LNCAP (cell line): ENCODE measurements around the gene ATP9B.
A peak's percentile ranks its signal among the peaks of the same experiment; 100 is the strongest.

Source experiments
- CTCF ChIP-seq: fragments of 450-650 bp; IDR thresholded peaks from 2 replicates; pipeline ENCODE4 v1.5.1; 2017; ENCODE audit warnings: mild to moderate bottlenecking

ATP9B gene

DNA sequence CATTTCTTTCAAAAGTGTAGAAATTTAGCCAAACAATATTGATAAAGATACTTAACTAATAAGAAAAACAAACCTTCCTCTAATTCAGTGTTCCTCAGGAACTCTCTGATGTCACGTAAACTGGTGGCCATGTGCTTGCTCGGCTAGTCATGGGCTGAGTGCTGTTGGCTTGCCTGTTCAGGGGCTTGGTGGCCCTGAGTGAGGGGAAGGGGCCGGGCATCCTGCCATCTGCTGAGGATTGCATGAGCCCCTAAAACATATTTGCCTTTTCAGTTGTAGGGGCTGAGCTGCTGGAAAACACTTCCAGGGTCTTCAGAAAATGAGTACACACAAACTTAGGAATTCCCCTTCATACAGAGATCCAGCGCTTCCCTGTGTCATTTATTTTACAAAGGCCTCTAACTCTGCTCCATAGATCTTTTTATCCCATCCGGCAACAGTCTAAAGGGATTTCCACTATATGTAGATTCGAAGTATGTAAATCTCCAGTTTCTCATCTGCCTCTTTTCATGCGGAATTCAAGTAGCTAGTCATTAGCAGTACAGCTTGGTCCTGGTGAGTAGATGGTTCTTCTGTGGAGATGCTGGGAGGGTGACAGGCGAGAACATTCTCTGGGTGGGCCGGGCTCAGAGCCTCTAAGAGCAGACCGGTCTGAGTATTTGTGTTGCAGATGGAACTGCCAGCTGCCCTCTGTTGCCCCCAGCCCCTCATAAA is 306.4 kb downstream of the ATP9B start:
- TF ChIP-seq CTCF = no peak

- TF ChIP-seq CTCF = no peak
These were observed 308.1 kb downstream of the ATP9B start for GRCh38 chr18:79377187-79377891.

- peak; percentile 95 for TF ChIP-seq CTCF
These were observed 309.5 kb downstream of the ATP9B start for GRCh38 chr18:79378536-79379250.

GRCh38 chr18:79379251-79379905 is 310.2 kb downstream of the ATP9B start:
- peak; percentile 16; the same call in 1 of the 2 replicates for TF ChIP-seq CTCF

DNA sequence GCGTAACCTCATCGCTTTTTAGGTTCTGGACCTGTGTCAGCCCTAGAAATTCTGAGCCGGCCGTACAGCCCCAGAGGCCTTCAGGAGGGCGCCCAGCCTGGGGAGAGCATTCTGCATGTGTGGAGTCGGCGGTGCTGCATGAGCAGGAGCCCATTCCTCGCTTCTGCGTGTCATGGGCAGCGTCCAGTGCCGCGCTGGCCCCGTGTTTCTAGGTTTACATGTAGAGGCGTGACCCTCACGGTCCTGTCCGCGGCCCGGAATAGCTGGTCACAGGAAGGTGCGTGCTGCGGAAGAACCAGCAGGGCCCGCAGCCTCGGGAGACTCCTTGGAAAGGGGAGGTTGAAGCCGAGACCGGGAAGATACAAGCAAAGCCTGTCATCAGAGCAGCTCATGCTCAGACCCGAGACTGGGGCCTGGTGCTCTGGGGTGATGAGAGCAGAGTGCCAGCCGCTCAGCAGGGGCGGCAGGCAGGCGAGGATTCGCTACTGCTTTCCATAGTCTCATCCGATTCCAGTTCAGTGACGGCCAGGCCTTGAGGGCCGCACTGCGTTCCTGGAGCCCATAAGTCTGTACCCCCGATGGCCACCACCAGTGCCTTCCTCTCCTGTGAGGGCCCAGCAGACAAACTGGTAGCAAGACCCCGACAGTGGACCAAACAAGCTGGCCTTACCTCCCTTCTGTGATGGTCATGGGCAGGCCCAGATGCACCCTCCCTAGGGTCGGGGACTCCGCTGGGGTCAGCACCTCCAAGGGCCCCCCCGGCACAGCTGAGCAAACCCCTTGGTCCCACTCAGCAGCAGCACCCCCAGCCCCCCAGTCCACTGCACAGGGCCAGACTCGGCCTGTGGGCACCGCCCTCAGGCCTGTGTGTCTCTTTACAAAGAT is 311.0 kb downstream of the ATP9B start:
- TF ChIP-seq CTCF = no peak

DNA sequence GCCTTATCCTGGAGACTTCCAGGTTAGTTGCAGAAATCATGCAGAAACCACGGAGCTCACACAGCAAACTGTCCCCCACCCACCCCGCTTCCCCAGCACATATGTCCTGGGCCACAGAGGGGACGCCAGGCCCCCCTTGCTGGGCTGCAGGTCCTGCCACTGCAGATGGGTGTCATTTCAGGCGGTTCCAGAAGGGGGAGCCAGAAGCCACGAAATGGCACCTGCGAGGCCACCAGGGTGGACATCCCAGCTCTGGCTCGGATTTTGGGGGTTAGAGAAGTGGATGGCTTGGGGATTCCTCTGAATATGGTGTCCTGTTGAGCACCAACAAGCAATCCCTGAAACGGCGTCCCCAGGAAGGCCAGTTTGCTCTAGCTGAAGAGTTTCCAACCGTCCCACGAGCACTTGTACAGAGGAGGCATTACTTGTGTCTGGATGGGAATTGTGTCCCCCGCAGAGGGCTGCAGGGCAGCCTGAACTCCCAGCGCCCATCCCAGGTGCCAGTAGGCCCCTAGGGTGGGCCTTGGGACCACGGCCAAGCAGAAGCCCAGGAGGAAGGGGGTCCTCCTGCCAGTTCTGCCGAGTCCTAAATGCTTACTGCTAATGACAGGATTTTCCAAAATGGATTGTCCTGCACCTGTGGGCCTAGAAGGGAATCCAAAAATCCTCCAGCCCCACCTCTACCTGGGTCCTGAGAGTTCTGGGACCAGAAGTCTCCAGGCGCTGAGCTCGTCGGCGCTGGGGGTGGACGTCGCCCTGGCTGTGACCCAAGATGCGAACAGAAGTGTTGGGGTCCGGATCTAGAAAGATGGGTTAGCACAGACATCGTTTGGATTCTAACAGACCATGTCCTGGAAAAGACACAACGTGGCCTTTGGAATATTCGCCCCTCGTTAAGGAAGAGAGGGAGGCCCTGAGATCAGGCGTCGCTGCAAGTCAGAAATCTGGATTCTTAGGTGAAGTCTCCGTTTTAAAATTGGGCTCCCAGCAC is 311.9 kb downstream of the ATP9B start:
- TF ChIP-seq CTCF = peak; percentile 84
